A673 (cell line): ENCODE data around the gene LTO1. TPM values are rescaled to one million over a fixed set of nuclear protein-coding genes. Genes with fewer than 3 reads are reported as not detected.

Source experiments
- BruUV-seq: library from RNA; stranded (reverse); fragments of 400-500 nt; replicated peaks from 2 replicates; lab custom pipeline; 2021; lab: Mats Ljungman, UMichigan
- CTCF ChIA-PET: fragments of 300-600 bp; sonication (Branson Sonifier 250); formaldehyde crosslinking; loops from one replicate; lab custom pipeline; 2022; ENCODE audit warnings: antibody characterized with exemption; lab: Charles Lee
- POLR2A ChIA-PET: fragments of 300-600 bp; sonication (Branson Sonifier 250); formaldehyde crosslinking; loops from one replicate; lab custom pipeline; 2022; ENCODE audit warnings: antibody characterized with exemption; ENCODE audit not compliant: low non-redundant PET; lab: Charles Lee
- DNase-seq: peaks from one replicate; pipeline ENCODE4 v3.0.0-alpha.2; 2015; ENCODE audit warnings: low spot score
- H3K27ac ChIP-seq: fragments of 200-600 bp; sonication (generic); 2 replicates; pipeline ENCODE4 v1.5.1; 2016; ENCODE audit warnings: mixed run types, low read depth, mild to moderate bottlenecking, mixed read lengths, antibody characterized with exemption, low read length; ENCODE audit not compliant: poor library complexity, severe bottlenecking
- H3K27me3 ChIP-seq: fragments of 200-600 bp; sonication (generic); replicated peaks from 2 replicates; pipeline ENCODE4 v1.6.1; 2017; ENCODE audit warnings: mixed run types, low read depth, mild to moderate bottlenecking, mixed read lengths, antibody characterized with exemption, low read length; ENCODE audit not compliant: insufficient read depth, poor library complexity
- H3K36me3 ChIP-seq: fragments of 200-600 bp; sonication (generic); 2 replicates; pipeline ENCODE4 v1.6.1; 2016; ENCODE audit warnings: mixed run types, mild to moderate bottlenecking, mixed read lengths, antibody characterized with exemption, low read length; ENCODE audit not compliant: insufficient read depth, poor library complexity, severe bottlenecking
- H3K4me1 ChIP-seq: fragments of 200-600 bp; sonication (generic); 2 replicates; pipeline ENCODE4 v1.6.1; 2017; ENCODE audit warnings: mixed run types, mild to moderate bottlenecking, mixed read lengths, antibody characterized with exemption, low read length; ENCODE audit not compliant: insufficient read depth, poor library complexity, severe bottlenecking
- H3K4me3 ChIP-seq: fragments of 200-600 bp; sonication (generic); 2 replicates; pipeline ENCODE4 v1.5.1; 2016; ENCODE audit warnings: low read depth, mixed run types, mild to moderate bottlenecking, mixed read lengths, low read length; ENCODE audit not compliant: poor library complexity, severe bottlenecking
- H3K9me3 ChIP-seq: fragments of 200-600 bp; sonication (generic); 2 replicates; pipeline ENCODE4 v1.6.1; 2016; ENCODE audit warnings: mixed run types, low read depth, mild to moderate bottlenecking, mixed read lengths, antibody characterized with exemption, low read length; ENCODE audit not compliant: poor library complexity, severe bottlenecking
- EZH2 ChIP-seq: fragments of 200-600 bp; sonication (generic); IDR thresholded peaks from 2 replicates; pipeline ENCODE4 v1.6.1; 2017; ENCODE audit warnings: borderline replicate concordance, low read depth, mild to moderate bottlenecking, mixed read lengths, antibody characterized with exemption, low read length; ENCODE audit not compliant: poor library complexity, severe bottlenecking
- intact Hi-C: fragments of 100-400 bp; cut with micrococcal nuclease; formaldehyde crosslinking; loops from one replicate; pipeline ENCODE4 v1.10.0; 2022; ENCODE audit not compliant: unreplicated experiment
- total RNA-seq: library from RNA; stranded (reverse); gene quantifications from 2 replicates; pipeline ENCODE4 v1.2.3, GENCODE V29; 2021
- TF ChIP-seq, protein P1 (sequence below): fragments of 300-800, 200-600 bp; sonication (generic); conservative IDR thresholded peaks from 2 replicates; pipeline ENCODE4 v1.5.1; 2017; ENCODE audit warnings: low read depth, mild to moderate bottlenecking, antibody characterized with exemption, low read length, moderate library complexity, mixed read lengths

The LTO1 gene
- total RNA-seq, 1 experiment from 2014 or later = 56.0 TPM

DNA sequence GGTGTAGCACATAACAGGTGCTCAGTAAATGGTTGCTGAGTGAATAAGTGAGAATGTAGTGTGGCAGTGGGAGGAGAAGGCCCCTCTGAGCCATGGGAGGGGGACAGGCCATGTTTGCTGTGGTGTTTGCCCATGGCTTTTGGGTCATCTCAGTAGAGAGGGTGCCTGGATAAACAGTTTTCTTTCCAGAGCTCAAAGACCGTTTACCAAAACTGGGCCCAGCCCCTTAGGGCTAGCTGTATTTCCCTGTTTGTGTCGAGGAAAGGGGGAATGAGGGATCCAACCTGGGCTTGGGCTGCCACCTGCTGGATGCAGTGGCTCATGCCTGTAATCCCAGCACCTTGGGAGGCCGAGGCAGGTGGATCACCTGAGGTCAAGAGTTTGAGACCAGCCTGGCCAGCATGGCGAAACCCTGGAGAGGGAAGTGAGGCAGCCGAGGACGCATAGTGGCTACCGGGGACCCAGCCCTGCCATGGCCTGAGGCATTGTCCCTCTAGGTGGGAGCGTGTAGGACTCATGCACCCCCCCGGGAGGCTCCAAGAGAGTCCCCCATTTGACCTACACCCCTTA, 8.7 kb upstream of the LTO1 start:
- TF ChIP-seq, protein P1, sequence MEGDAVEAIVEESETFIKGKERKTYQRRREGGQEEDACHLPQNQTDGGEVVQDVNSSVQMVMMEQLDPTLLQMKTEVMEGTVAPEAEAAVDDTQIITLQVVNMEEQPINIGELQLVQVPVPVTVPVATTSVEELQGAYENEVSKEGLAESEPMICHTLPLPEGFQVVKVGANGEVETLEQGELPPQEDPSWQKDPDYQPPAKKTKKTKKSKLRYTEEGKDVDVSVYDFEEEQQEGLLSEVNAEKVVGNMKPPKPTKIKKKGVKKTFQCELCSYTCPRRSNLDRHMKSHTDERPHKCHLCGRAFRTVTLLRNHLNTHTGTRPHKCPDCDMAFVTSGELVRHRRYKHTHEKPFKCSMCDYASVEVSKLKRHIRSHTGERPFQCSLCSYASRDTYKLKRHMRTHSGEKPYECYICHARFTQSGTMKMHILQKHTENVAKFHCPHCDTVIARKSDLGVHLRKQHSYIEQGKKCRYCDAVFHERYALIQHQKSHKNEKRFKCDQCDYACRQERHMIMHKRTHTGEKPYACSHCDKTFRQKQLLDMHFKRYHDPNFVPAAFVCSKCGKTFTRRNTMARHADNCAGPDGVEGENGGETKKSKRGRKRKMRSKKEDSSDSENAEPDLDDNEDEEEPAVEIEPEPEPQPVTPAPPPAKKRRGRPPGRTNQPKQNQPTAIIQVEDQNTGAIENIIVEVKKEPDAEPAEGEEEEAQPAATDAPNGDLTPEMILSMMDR = peak; percentile 83
- no peak for TF ChIP-seq EZH2
- POLR2A ChIA-PET = no interaction called here
- Histone ChIP-seq H3K9me3 (no peaks in the 10 kb centered on the region), H3K27ac (no peak overlapping the region), H3K4me3 (no peak overlapping the region), H3K36me3 (no peaks in the 10 kb centered on the region), H3K4me1 (no peaks in the 10 kb centered on the region), H3K27me3 (no peaks in the 10 kb centered on the region)
- intact Hi-C loops = loop anchor here (1.0 kb wide), 1 partner anchor 583 kb away; no protein-coding TSS in a partner anchor
- CTCF ChIA-PET = interaction anchor here (0.6 to 2.4 kb wide), 9 partner anchors 9 to 672 kb away, joined by 3 to 24 read pairs (median 4); partner anchors contain the start of gene LTO1
- DNase-seq = peak; percentile 81
- no TSS peak for BruUV-seq

DNA sequence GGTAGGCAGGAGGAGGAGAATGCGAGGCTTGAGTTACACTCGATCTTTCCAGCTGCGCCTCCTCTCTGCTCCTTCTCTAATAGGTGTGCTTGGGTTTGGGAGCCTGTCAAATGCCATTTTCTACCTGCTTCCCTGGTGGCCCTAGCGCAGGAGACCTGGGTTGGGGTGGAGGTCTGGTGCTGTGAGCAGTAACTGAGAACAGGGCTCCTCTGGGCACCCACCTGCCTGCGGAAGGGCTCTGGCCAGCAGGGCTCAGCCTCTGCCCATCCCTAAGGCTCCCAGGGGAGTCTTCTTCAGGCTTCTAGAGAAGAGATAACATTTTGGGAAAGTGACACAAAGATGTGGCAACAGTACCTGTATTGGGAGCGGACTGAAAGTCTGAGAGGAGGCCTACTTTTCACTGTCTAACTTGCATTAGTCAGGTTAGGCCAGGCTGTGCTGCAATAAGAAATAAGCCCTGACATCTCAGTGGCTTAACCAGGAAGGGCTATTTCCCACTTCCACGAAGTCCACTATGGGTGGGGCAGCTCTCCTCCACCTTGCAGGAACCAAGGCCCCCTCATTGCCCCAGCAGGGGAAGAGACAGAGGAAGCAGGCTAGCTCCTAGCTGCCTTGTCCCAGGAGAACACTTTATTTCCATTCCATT, 7.7 kb upstream of the LTO1 start:
- intact Hi-C loops = no loop called here
- TF ChIP-seq, protein P1 = no peak
- no peak for TF ChIP-seq EZH2
- Histone ChIP-seq H3K27ac (no peak overlapping the region), H3K27me3 (no peaks in the 10 kb centered on the region), H3K4me3 (no peak overlapping the region), H3K4me1 (no peaks in the 10 kb centered on the region), H3K9me3 (no peaks in the 10 kb centered on the region), H3K36me3 (no peaks in the 10 kb centered on the region)
- DNase-seq = no peak
- CTCF ChIA-PET = interaction anchor here (2.4 kb wide), 1 partner anchor 581 kb away, joined by 24 read pairs; no protein-coding TSS in a partner anchor
- BruUV-seq = no TSS peak
- POLR2A ChIA-PET = no interaction called here

DNA sequence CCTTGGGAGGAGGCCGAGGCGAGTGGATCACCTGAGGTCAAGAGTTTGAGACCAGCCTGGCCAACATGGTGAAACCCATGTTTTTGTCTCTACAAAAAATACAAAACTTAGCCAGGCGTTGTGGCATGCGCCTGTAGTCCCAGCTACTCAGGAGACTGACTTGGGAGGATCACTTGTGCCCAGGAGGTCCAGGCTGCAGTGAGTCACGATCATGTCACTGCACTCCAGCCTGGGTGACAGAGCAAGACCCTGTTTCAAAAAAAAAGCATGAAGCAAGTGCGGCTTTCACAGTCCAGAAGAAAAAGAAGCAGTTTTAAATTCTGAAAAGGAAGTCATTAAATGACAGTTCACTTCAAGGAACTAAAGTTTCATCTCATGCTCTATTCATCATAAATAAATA, 7.1 kb upstream of the LTO1 start:
- no peak overlapping the region for H3K27ac ChIP-seq
- no peaks in the 10 kb centered on the region for H3K4me1 ChIP-seq
- DNase-seq = no peak
- no peaks in the 10 kb centered on the region for H3K36me3 ChIP-seq
- POLR2A ChIA-PET = no interaction called here
- no peaks in the 10 kb centered on the region for H3K9me3 ChIP-seq
- CTCF ChIA-PET = no interaction called here
- BruUV-seq = no TSS peak
- no peaks in the 10 kb centered on the region for H3K27me3 ChIP-seq
- H3K4me3 ChIP-seq = no peak overlapping the region
- intact Hi-C loops = no loop called here
- TF ChIP-seq EZH2 = no peak
- TF ChIP-seq, protein P1 = no peak
